Neural cell (in vitro differentiated cells): ENCODE data around the gene SERINC5. TPM values are rescaled to one million over a fixed set of nuclear protein-coding genes. Genes with fewer than 3 reads are reported as not detected.

ENCODE experiments used
- H2AFZ ChIP-seq: fragments of 200-600, 300-800 bp; sonication (generic), shearing (Covaris generic); 2 replicates; pipeline ENCODE4 v1.6.0; 2014; ENCODE audit warnings: low read depth, mild to moderate bottlenecking, antibody characterized with exemption, low read length, moderate library complexity
- H3F3A ChIP-seq: fragments of 200-600 bp; shearing (Covaris generic); 2 replicates; pipeline ENCODE4 v1.6.1; 2016; ENCODE audit warnings: mild to moderate bottlenecking, moderate library complexity, mixed read lengths, antibody characterized with exemption, low read length; ENCODE audit not compliant: insufficient read depth, poor library complexity, severe bottlenecking
- H3K27ac ChIP-seq: fragments of 200-600, 300-800 bp; sonication (generic), shearing (Covaris generic); 2 replicates; pipeline ENCODE4 v1.5.1; 2014; ENCODE audit warnings: mild to moderate bottlenecking, low read length, moderate library complexity
- H3K27me3 ChIP-seq: fragments of 300-800, 200-600 bp; sonication (generic), shearing (Covaris generic); 2 replicates; pipeline ENCODE4 v1.6.0; 2014; ENCODE audit warnings: mild to moderate bottlenecking, low read depth, low read length, moderate library complexity; ENCODE audit not compliant: insufficient read depth
- H3K36me3 ChIP-seq: fragments of 300-800, 200-600 bp; sonication (generic), shearing (Covaris generic); 2 replicates; pipeline ENCODE4 v1.5.1; 2014; ENCODE audit warnings: mild to moderate bottlenecking, antibody characterized with exemption, low read length, moderate library complexity; ENCODE audit not compliant: insufficient read depth
- H3K4me2 ChIP-seq: fragments of 300-800, 200-600 bp; sonication (generic), shearing (Covaris generic); 2 replicates; pipeline ENCODE4 v1.6.0; 2014; ENCODE audit warnings: mild to moderate bottlenecking, low read length
- H3K4me3 ChIP-seq: fragments of 300-800, 200-600 bp; sonication (generic), shearing (Covaris generic); 2 replicates; pipeline ENCODE4 v1.5.1; 2014; ENCODE audit warnings: mild to moderate bottlenecking, low read length, moderate library complexity
- H3K79me2 ChIP-seq: fragments of 200-600 bp; shearing (Covaris generic); replicated peaks from 2 replicates; pipeline ENCODE4 v1.6.0; 2014; ENCODE audit warnings: mild to moderate bottlenecking, low read length, moderate library complexity; ENCODE audit not compliant: insufficient read depth
- H3K9ac ChIP-seq: fragments of 300-800, 200-600 bp; sonication (generic), shearing (Covaris generic); 2 replicates; pipeline ENCODE4 v1.6.1; 2016; ENCODE audit warnings: mild to moderate bottlenecking, low read length, mixed read lengths
- H3K9me2 ChIP-seq: fragments of 200-600 bp; shearing (Covaris generic); 2 replicates; pipeline ENCODE4 v1.6.1; 2016; ENCODE audit warnings: mild to moderate bottlenecking, low read length, mixed read lengths; ENCODE audit not compliant: insufficient read depth
- H3K9me3 ChIP-seq: fragments of 200-600, 300-800 bp; sonication (generic), shearing (Covaris generic); 2 replicates; pipeline ENCODE4 v1.6.1; 2016; ENCODE audit warnings: mild to moderate bottlenecking, mixed run types, low read length, moderate library complexity, mixed read lengths
- H4K20me1 ChIP-seq: fragments of 200-600 bp; shearing (Covaris generic); 2 replicates; pipeline ENCODE4 v1.6.1; 2016; ENCODE audit warnings: mild to moderate bottlenecking, mixed run types; ENCODE audit not compliant: insufficient read depth
- CTCF ChIP-seq: fragments of 450-650 bp; IDR thresholded peaks from 2 replicates; pipeline ENCODE4 v1.5.1; 2014; ENCODE audit warnings: antibody characterized with exemption, mild to moderate bottlenecking, moderate library complexity; ENCODE audit not compliant: poor library complexity, severe bottlenecking
- EP300 ChIP-seq: fragments of 450-650 bp; conservative IDR thresholded peaks from 2 replicates; pipeline ENCODE4 v1.6.1; 2014; ENCODE audit warnings: antibody characterized with exemption, mild to moderate bottlenecking, moderate library complexity; ENCODE audit not compliant: poor library complexity, severe bottlenecking
- EZH2 ChIP-seq: fragments of 200-600, 300-800 bp; shearing (Covaris generic), sonication (generic); IDR thresholded peaks from 2 replicates; pipeline ENCODE4 v1.6.1; 2014; ENCODE audit warnings: antibody characterized with exemption, low read length, borderline replicate concordance, mild to moderate bottlenecking; ENCODE audit not compliant: insufficient read depth, poor library complexity, severe bottlenecking
- MXI1 ChIP-seq: fragments of 450-650 bp; conservative IDR thresholded peaks from 2 replicates; pipeline ENCODE4 v1.6.1; 2014; ENCODE audit warnings: antibody characterized with exemption, mild to moderate bottlenecking; ENCODE audit not compliant: poor library complexity, severe bottlenecking
- POLR2AphosphoS5 ChIP-seq: IDR thresholded peaks from 2 replicates; pipeline ENCODE4 v1.6.1; 2012
- RAD21 ChIP-seq: fragments of 450-650 bp; conservative IDR thresholded peaks from 2 replicates; pipeline ENCODE4 v1.6.1; 2014; ENCODE audit warnings: antibody characterized with exemption, mild to moderate bottlenecking, moderate library complexity
- SMC3 ChIP-seq: fragments of 450-650 bp; conservative IDR thresholded peaks from 2 replicates; pipeline ENCODE4 v1.6.1; 2014; ENCODE audit warnings: antibody characterized with exemption, mild to moderate bottlenecking, moderate library complexity; ENCODE audit not compliant: poor library complexity
- TAF1 ChIP-seq: IDR thresholded peaks from 2 replicates; pipeline ENCODE4 v1.6.1; 2012; ENCODE audit warnings: low read depth
- polyA plus RNA-seq: library from polyadenylated mRNA; depleted of rRNA; stranded (reverse); fragments of >200 nt; gene quantifications from 2 replicates; pipeline ENCODE4 v1.2.3, GENCODE V29; 2014
- TF ChIP-seq, protein P1 (sequence below): IDR thresholded peaks from 2 replicates; pipeline ENCODE4 v1.6.1; 2012; ENCODE audit warnings: borderline replicate concordance

Gene SERINC5
- polyA plus RNA-seq, 1 donor from 2014 or later, result 5.8 TPM

- Histone ChIP-seq H4K20me1 (no peaks in the 10 kb centered on the region), H3K9ac (no peak overlapping the region), H3K79me2 (no peaks in the 10 kb centered on the region), H3K9me2 (no peaks in the 10 kb centered on the region), H3K4me3 (no peak overlapping the region), H2AFZ (no peak overlapping the region), H3K27ac (no peak overlapping the region), H3K9me3 (no peaks in the 10 kb centered on the region), H3K36me3 (no peaks in the 10 kb centered on the region), H3K27me3 (no peaks in the 10 kb centered on the region), H3F3A (no peaks in the 10 kb centered on the region), H3K4me2 (no peak overlapping the region)
- no peak for TF ChIP-seq MXI1
- no peak for TF ChIP-seq TAF1
- TF ChIP-seq POLR2AphosphoS5, result no peak
- no peak for TF ChIP-seq EP300
- TF ChIP-seq RAD21, result no peak
- TF ChIP-seq EZH2, result no peak
- TF ChIP-seq, protein P1, sequence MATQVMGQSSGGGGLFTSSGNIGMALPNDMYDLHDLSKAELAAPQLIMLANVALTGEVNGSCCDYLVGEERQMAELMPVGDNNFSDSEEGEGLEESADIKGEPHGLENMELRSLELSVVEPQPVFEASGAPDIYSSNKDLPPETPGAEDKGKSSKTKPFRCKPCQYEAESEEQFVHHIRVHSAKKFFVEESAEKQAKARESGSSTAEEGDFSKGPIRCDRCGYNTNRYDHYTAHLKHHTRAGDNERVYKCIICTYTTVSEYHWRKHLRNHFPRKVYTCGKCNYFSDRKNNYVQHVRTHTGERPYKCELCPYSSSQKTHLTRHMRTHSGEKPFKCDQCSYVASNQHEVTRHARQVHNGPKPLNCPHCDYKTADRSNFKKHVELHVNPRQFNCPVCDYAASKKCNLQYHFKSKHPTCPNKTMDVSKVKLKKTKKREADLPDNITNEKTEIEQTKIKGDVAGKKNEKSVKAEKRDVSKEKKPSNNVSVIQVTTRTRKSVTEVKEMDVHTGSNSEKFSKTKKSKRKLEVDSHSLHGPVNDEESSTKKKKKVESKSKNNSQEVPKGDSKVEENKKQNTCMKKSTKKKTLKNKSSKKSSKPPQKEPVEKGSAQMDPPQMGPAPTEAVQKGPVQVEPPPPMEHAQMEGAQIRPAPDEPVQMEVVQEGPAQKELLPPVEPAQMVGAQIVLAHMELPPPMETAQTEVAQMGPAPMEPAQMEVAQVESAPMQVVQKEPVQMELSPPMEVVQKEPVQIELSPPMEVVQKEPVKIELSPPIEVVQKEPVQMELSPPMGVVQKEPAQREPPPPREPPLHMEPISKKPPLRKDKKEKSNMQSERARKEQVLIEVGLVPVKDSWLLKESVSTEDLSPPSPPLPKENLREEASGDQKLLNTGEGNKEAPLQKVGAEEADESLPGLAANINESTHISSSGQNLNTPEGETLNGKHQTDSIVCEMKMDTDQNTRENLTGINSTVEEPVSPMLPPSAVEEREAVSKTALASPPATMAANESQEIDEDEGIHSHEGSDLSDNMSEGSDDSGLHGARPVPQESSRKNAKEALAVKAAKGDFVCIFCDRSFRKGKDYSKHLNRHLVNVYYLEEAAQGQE, result no peak
- no peak for TF ChIP-seq SMC3
- TF ChIP-seq CTCF, result no peak
Measured at GRCh38 chr5:80216753-80217596, 38.9 kb downstream of the SERINC5 start.

DNA sequence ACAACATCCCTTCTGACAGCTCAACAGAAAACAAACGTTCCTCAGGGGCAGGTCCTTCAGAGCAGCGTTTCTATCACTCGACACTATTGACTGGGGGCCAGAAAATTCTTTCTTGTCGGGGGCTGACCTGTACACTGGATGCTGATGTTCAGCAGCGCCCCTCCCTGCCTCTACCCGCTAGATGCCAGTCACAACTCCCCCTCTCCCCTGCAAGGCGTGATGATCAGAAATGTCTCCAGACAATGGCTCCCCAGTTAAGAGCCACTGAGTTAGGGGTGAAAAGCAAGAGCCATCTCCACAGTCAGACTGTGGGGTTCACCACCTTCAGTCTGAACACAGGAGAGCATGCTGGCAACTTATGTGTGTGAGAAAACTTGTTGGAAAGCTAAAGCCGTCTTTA lies 39.8 kb downstream of the SERINC5 start:
- Histone ChIP-seq H4K20me1 (no peaks in the 10 kb centered on the region), H3K4me2 (no peak overlapping the region), H3K4me3 (no peak overlapping the region), H3K36me3 (no peaks in the 10 kb centered on the region), H3K27ac (no peak overlapping the region), H3K9me2 (no peaks in the 10 kb centered on the region), H3K79me2 (no peaks in the 10 kb centered on the region), H2AFZ (no peak overlapping the region), H3K9me3 (no peaks in the 10 kb centered on the region), H3K27me3 (no peaks in the 10 kb centered on the region), H3K9ac (no peak overlapping the region), H3F3A (no peaks in the 10 kb centered on the region)
- no peak for TF ChIP-seq RAD21
- TF ChIP-seq, protein P1, result no peak
- TF ChIP-seq SMC3, result no peak
